NCI-H82 treated with DMSO at 0.1 percent for 48 hours (cell line): ENCODE measurements around the gene RNF168.
"Not testable (repeated sequence)": the region's sequence is repeated elsewhere in the genome, so short reads cannot be mapped to it uniquely, and the experiment has no call there.

Experiments used
- DNase-seq: peaks from one replicate; lab custom pipeline; 2025; ENCODE audit not compliant: unreplicated experiment; lab: John Stamatoyannopoulos, UW

Gene RNF168

GRCh38 chr3:196514913-196515621 lies 11.5 kb upstream of the RNF168 start, which contains the start of gene SMCO1:
SMCO1 (minus strand) TSS chr3:196515346; CDS start chr3:196515209, 137 bp downstream.
- DNase-seq: no peak

DNA sequence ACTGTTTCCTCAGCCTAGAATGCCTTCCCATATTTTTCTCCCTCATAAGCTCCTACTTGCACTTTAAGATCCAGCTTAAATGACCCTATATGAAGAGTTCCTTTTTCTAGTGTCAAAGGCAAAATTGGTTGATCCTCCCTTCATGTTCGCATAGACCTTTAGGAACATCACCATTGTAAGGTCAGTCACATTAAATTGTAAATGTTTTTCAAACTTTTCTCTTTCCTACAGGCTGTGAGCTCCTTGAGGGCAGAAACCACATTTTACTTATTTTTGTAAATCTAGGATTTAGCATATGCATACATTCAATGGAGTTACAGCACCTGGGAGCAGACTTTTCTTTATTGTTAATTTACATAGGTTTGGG lies 10.8 kb upstream of the RNF168 start:
- no peak for DNase-seq

- DNase-seq: no peak
These were observed 10.3 kb upstream of the RNF168 start for GRCh38 chr3:196513697-196514349.

- not testable (repeated sequence) for DNase-seq
These were observed 8.3 kb upstream of the RNF168 start for GRCh38 chr3:196511646-196512425.

- DNase-seq: not testable (repeated sequence)
These were observed 7.5 kb upstream of the RNF168 start for GRCh38 chr3:196511108-196511507.

GRCh38 chr3:196506687-196507086 lies 3.1 kb upstream of the RNF168 start:
- no peak for DNase-seq

DNA sequence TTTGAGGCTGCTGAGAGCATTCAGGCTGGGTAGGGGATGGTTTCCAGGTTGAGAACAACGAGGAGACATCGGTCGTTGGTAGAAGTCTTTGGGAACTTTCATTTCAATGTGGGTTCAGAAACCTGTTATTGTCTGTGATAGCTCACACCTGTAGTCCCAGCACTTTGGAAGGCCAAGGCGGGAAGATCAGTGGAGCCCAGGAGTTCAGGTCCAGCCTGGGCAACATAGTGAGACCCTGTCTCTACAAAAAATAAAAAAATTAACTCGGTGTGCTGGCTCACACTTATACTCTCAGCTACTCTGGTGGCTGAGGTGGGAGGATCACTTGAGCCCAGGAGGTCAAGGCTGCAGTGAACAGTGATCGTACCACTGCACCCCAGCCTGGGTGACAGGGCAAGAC lies 988 bp upstream of the RNF168 start:
- no peak for DNase-seq

DNA sequence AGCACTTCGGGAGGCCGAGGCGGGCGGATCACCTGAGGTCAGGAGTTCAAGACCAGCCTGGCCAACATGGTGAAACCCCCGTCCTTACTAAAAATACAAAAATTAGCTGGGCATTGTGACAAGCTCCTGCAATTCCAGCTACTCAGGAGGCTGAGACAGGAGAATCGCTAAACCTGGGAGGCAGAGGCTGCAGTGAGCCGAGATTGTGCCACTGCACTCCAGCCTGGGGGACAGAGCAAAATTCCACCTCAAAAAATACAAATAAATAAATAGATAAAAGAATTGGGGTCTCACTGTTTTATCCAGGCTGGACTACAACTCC lies 470 bp upstream of the RNF168 start:
- not testable (repeated sequence) for DNase-seq

DNA sequence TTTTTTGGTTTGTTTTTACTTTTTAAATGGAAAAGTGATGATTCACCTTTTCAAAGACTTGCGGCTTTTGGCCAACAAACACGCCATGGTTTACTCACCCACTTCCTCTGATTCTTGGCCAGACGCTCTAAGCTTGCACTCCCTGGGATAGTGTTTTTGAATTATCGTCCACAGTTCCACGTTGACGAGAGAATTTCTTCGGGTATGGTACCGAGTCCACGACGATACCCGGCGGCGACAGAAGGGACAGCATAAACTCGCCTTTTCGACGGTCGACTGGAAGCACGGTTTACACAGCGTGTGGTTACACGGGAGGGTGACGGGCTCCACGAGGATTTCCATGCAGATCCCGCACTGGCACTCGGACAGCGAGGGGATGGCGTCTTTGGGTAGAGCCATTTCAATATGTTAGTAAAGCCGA lies 783 bp downstream of the RNF168 start:
- DNase-seq: no peak

- DNase-seq: peak; percentile 25
These were observed 2.1 kb downstream of the RNF168 start for GRCh38 chr3:196501316-196502044.

DNA sequence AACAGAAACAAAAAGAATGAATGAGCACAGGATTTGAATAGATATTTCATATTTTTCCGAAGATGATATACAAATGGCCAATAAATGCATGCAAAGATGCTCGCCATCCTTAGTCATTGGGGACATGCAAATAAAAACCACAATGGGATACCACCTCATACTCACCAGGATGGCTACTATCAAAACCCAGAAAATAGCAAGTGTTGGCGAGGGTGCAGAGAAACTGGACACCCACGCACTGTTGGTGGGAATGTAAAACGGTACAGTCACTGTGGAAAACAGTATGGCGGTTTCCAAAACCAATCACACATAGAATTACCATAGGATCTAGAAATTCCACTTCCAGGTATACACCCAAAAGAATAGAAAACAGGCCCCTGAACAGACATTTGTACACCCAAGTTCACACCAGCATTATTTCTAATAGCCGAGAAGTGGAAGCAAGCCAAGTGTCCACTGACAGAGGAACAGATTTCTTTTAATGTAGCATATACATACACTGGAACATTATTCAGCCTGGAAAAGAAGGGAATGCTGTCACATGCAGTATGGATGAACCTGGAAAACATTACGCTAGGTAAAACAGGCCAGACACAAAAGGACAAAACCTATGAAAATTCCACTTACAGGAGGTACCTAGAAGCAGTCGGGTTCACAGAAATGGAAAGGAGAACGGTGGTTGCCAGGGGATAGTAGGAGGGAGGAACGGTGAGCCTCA lies 3.6 kb downstream of the RNF168 start:
- DNase-seq: no peak

DNA sequence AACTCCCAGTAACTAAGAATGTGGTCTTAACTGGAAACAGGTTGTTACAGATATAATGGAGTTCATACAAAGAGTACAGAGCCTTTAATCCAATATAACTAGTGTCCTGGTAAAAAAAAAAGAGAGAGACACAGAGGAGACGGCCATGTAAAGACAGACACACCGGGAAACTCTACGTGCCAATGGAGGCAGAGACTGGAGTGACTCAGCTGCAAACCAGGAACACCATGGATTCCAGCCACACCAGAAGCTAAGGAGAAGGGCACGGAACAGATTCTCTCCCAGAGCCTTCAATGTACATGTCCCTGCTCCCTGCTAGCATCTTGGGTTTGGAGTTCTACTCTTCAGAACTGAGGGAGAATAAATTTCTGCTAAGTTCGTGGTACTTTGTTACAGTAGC lies 4.5 kb downstream of the RNF168 start:
- no peak for DNase-seq

DNA sequence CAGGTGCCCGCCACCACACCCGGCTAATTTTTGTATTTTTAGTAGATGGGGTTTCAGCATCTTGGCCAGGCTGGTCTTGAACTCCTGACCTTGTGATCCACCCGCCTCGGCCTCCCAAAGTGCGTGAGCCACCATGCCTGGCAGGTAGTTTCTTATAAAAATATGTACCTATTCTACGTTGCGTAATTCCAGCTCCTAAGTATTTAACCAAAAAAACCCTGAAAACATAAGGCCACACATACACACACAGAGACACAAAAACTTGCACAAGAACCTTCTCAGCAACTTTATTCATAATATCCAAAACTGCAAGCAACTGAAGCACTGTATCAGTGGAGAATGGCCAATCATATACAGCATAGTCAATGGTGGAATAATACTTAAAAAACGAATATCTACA lies 5.3 kb downstream of the RNF168 start:
- DNase-seq: no peak

DNA sequence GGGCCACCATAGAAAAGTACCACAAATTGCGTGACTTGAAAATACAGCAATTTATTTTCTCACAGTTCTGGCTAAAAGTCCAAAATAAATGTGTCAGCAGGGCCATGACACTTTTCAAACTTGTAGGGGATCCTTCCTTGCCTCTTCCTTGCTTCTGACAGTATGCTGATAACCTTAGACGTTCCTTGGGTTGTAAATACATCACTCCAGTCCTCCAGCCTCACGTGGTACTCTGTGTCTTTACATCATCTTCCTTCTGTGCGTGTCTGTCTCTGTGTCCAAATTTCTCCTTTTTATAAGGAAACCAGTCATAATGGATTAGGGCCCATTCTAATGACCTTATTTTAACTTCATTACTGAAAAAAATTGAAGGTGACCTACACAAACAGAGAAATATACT lies 7.4 kb downstream of the RNF168 start:
- no peak for DNase-seq

- DNase-seq: no peak
These were observed 10.3 kb downstream of the RNF168 start for GRCh38 chr3:196493292-196493691.

DNA sequence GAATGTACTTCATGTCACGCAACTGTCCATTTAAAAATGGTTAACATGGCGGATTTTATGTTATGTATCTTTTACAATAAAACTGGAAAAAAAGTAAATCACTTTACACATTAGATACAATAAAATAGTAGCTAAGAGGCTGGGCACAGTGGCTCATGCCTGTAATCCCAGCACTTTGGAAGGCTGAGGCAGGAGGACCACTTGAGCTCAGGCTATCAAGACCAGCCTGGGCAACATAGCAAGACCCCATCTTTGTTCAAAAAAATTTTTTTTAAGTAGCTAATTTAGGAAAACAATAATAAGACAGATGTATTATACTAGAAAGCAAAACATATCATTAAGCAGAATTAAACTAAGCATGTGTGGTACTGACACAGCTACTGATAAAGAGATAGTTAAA lies 11.5 kb downstream of the RNF168 start:
- DNase-seq: no peak

GRCh38 chr3:196489747-196490146 lies 13.8 kb downstream of the RNF168 start:
- DNase-seq: no peak

DNA sequence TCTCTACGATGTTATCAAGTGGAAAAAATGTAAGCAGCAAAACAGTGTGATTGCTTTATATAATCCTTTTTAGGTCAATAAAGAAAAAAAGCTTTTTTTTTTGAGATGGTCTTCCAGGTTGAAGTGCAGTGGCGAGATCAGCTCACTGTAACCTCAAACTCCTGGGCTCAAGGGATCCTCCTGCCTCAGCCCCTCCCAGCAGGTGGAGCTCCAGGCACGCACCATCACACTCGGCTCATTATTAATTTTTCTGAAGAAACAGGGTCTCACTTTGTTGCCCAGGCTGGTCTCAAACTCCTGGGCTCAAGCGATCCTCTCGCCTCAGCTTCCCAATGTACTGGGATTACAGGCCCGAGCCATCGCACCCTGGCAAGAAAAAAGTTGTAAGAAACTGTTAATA lies 17.3 kb downstream of the RNF168 start:
- DNase-seq: no peak

DNA sequence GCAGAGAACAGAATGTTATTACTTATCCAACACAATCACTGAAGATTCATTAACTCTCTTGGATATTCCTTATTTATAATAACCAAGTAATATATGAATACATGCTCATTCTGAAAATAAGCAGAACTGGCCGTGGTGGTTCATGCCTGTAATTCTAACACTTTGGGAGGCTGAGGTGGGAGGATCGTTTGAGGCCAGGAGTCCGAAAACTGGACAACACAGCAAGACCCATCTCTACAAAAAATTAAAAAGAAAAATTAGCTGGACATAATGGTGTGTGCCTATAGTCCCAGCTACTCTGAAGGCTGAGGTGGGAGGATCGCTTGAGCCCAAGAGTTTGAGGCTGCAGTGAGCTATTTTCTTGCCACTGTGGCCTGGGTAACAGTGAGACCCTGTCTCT lies 25.9 kb downstream of the RNF168 start:
- no peak for DNase-seq

DNA sequence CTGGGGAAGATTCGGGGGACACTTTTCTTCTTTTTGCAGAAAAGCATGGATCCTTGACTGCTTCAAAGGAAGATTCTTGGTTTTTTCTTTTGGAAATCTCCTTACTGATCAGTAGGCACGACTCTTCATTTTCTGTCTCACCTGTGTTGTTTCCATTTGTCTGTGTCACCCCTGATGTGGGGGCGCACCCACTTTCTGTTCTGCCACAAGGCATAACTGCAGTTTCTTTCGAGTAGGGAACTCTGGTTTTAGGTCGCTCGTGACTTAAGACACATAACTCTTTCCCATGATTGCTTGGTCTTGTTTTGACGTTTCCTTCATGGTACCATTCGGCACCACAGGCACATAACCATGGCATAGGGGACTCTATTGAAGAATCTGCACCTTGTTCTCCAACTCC lies 31.3 kb downstream of the RNF168 start:
- DNase-seq: no peak

- DNase-seq: no peak
These were observed 32.0 kb downstream of the RNF168 start for GRCh38 chr3:196471551-196471950.
